ENCODE measurements around the gene DNMT1. TPM values are rescaled to one million over a fixed set of nuclear protein-coding genes. Genes with fewer than 3 reads are reported as not detected.

DNMT1 gene
- total RNA-seq, 1 experiment from 2014 or later, result 259 TPM

DNA sequence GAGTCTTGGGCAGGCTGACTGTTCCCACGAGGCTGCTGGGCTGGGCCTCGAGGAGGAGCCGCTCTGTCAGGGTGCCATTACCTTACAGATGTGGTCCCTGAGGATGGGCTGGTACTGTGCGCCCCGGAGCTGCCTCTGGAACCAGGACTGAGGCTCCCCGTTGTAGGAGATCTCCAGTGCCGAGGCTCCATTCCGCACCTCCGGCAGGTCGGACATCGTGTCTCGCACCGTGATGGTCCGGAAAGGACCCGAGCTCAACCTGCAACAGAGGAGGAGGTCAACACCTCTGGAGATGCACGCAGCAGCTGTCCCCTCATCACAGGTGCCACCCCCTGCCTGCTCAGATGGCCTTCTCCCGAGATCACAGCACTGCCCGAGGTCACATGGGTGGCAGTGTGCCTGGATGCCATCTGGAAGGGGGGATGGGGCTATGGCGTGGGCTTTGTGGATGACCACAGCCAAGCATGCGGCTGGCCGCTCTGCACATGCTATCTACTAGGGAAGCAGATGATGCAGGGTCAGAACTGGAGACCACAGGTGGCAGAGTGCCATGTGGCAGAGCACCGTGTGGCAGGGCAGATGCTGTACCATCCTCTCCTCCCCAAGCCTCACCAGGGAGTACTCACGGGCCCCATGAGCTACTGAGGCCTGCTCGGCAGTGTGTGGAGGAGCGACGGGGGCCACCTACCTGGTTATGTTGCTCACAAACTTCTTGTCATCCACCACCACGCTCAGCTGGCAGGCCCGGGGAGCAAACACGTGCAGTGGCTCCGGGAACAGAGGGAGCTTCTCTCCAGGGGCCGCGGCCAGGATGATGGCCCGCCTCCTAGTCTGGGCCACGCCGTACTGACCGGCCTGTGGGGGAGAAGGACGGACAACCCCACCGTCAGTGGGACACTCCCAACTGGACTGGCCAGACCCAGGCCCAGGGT is 56.7 kb downstream of the DNMT1 start:
- BruUV-seq (replicated peaks), result no TSS peak
- Histone ChIP-seq H3K27ac (ENCODE audit: low read length) (no peak overlapping the region), H4K20me1 (ENCODE audit: low read length) (no peaks in the 10 kb centered on the region), H3K36me3 (ENCODE audit: low read depth, low read length) (peaks cover 82% of the 10 kb centered on the region), H3K4me3 (ENCODE audit: low read length) (no peak overlapping the region), H3K9me2 (replicated peaks; ENCODE audit: low read length) (no peaks in the 10 kb centered on the region), H3K79me2 (ENCODE audit: low read length) (no peaks in the 10 kb centered on the region), H3K9me3 (ENCODE audit: low read length) (no peaks in the 10 kb centered on the region), H3K4me2 (ENCODE audit: low read length) (no peak overlapping the region), H3F3A (ENCODE audit: low read length, unreplicated experiment) (no peaks in the 10 kb centered on the region), H3K4me1 (ENCODE audit: insufficient read depth, low read length) (no peaks in the 10 kb centered on the region), H3K27me3 (ENCODE audit: low read length) (no peaks in the 10 kb centered on the region), H2AFZ (ENCODE audit: low read length) (no peak overlapping the region), H3K9ac (ENCODE audit: low read length) (no peak overlapping the region)
- DNase-seq, result no peak
- POLR2A ChIA-PET (ENCODE audit: unreplicated experiment), result no interaction called here
- intact Hi-C loops (cut with micrococcal nuclease), result no loop called here
- TF ChIP-seq EZH2phosphoT487 (IDR thresholded peaks at IDR 0.05; ENCODE audit: borderline replicate concordance, low read length), result no peak
- TF ChIP-seq EZH2 (IDR thresholded peaks at IDR 0.05; ENCODE audit: low read length, unreplicated experiment), result no peak
- TF ChIP-seq, protein P1, sequence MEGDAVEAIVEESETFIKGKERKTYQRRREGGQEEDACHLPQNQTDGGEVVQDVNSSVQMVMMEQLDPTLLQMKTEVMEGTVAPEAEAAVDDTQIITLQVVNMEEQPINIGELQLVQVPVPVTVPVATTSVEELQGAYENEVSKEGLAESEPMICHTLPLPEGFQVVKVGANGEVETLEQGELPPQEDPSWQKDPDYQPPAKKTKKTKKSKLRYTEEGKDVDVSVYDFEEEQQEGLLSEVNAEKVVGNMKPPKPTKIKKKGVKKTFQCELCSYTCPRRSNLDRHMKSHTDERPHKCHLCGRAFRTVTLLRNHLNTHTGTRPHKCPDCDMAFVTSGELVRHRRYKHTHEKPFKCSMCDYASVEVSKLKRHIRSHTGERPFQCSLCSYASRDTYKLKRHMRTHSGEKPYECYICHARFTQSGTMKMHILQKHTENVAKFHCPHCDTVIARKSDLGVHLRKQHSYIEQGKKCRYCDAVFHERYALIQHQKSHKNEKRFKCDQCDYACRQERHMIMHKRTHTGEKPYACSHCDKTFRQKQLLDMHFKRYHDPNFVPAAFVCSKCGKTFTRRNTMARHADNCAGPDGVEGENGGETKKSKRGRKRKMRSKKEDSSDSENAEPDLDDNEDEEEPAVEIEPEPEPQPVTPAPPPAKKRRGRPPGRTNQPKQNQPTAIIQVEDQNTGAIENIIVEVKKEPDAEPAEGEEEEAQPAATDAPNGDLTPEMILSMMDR (conservative IDR thresholded peaks at IDR 0.05; ENCODE audit: low read depth, low read length), result no peak
- no peak for ATAC-seq
- CTCF ChIA-PET, result no interaction called here

DNA sequence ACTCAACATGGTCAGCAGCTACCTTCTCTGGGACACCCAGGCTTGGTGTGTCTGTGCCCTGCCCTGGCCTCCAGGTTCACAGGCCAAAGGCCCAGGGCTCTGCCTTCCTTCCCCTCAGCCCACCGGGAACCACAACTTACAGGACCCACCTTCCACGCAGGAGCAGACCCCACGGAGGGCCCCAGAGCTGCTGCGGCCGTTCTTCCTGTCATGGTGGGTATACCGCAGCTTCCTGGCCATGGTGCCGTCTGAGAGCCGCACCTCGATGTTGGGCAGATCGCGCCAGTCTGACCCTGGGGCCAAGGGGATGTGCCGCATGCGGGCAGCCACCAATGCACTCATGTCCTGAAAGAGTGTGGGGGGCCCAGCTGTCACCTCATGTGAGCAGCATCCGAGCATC is 57.8 kb downstream of the DNMT1 start:
- CTCF ChIA-PET, result no interaction called here
- H3K9ac ChIP-seq (ENCODE audit: low read length), result no peak overlapping the region
- H3K27me3 ChIP-seq (ENCODE audit: low read length), result no peaks in the 10 kb centered on the region
- POLR2A ChIA-PET (ENCODE audit: unreplicated experiment), result no interaction called here
- no peak overlapping the region for H2AFZ ChIP-seq (ENCODE audit: low read length)
- H3K4me1 ChIP-seq (ENCODE audit: insufficient read depth, low read length), result no peaks in the 10 kb centered on the region
- no peaks in the 10 kb centered on the region for H3K9me3 ChIP-seq (ENCODE audit: low read length)
- TF ChIP-seq EZH2phosphoT487 (IDR thresholded peaks at IDR 0.05; ENCODE audit: borderline replicate concordance, low read length), result no peak
- TF ChIP-seq, protein P1 (conservative IDR thresholded peaks at IDR 0.05; ENCODE audit: low read depth, low read length), result no peak
- TF ChIP-seq EZH2 (IDR thresholded peaks at IDR 0.05; ENCODE audit: low read length, unreplicated experiment), result no peak
- H3K27ac ChIP-seq (ENCODE audit: low read length), result no peak overlapping the region
- H3K79me2 ChIP-seq (ENCODE audit: low read length), result no peaks in the 10 kb centered on the region
- no peaks in the 10 kb centered on the region for H4K20me1 ChIP-seq (ENCODE audit: low read length)
- no peak overlapping the region for H3K4me3 ChIP-seq (ENCODE audit: low read length)
- H3K9me2 ChIP-seq (replicated peaks; ENCODE audit: low read length), result no peaks in the 10 kb centered on the region
- DNase-seq (no peak), ATAC-seq (no peak)
- H3K4me2 ChIP-seq (ENCODE audit: low read length), result no peak overlapping the region
- H3K36me3 ChIP-seq (ENCODE audit: low read depth, low read length), result peaks cover 74% of the 10 kb centered on the region
- H3F3A ChIP-seq (ENCODE audit: low read length, unreplicated experiment), result no peaks in the 10 kb centered on the region
- no TSS peak for BruUV-seq (replicated peaks)
- intact Hi-C loops (cut with micrococcal nuclease), result no loop called here

Data from PC-3 (cell line).